KOPT-K1 (cell line): ENCODE measurements around the gene DGAT2.

Source experiments
- H3K27ac ChIP-seq: fragments of 200-600 bp; sonication (generic); 2 replicates; pipeline ENCODE4 v1.5.1; 2016; ENCODE audit warnings: antibody characterized with exemption, mild to moderate bottlenecking, low read depth, low read length; ENCODE audit not compliant: poor library complexity, severe bottlenecking
- H3K36me3 ChIP-seq: fragments of 200-600 bp; sonication (generic); 2 replicates; pipeline ENCODE4 v1.5.1; 2017; ENCODE audit warnings: antibody characterized with exemption, mild to moderate bottlenecking, low read length, moderate library complexity; ENCODE audit not compliant: insufficient read depth
- H3K9me3 ChIP-seq: fragments of 200-600 bp; sonication (generic); 2 replicates; pipeline ENCODE4 v1.5.1; 2017; ENCODE audit warnings: antibody characterized with exemption, low read length, mild to moderate bottlenecking; ENCODE audit not compliant: insufficient read depth, poor library complexity, severe bottlenecking

The DGAT2 gene

GRCh38 chr11:75840522-75840921 lies 71.9 kb downstream of the DGAT2 start:
- Histone ChIP-seq H3K36me3 (no peaks in the 10 kb centered on the region; the same call in 1 of the 2 replicates), H3K9me3 (no peaks in the 10 kb centered on the region), H3K27ac (no peak overlapping the region)

GRCh38 chr11:75841739-75842138 lies 73.2 kb downstream of the DGAT2 start:
- no peaks in the 10 kb centered on the region; the same call in 1 of the 2 replicates for H3K36me3 ChIP-seq
- no peak overlapping the region for H3K27ac ChIP-seq
- H3K9me3 ChIP-seq: no peaks in the 10 kb centered on the region

- no peak overlapping the region for H3K27ac ChIP-seq
- H3K9me3 ChIP-seq: no peaks in the 10 kb centered on the region
These were observed 76.7 kb downstream of the DGAT2 start for GRCh38 chr11:75845324-75845723.

GRCh38 chr11:75849894-75850293 lies 81.3 kb downstream of the DGAT2 start:
- no peaks in the 10 kb centered on the region for H3K9me3 ChIP-seq
- H3K27ac ChIP-seq: no peak overlapping the region
- H3K36me3 ChIP-seq: peaks cover 18% of the 10 kb centered on the region; the same call in 1 of the 2 replicates

More at GRCh38 chr11:75845324-75845723, 76.7 kb downstream of the DGAT2 start:
- H3K36me3 ChIP-seq: no peaks in the 10 kb centered on the region

GRCh38 chr11:75850787-75851186 lies 82.2 kb downstream of the DGAT2 start:
- no peak overlapping the region for H3K27ac ChIP-seq
- H3K36me3 ChIP-seq: peaks cover 18% of the 10 kb centered on the region; the same call in 1 of the 2 replicates
- H3K9me3 ChIP-seq: no peaks in the 10 kb centered on the region
